NCI-H2196 (cell line): ENCODE measurements around the gene FAM72B.
"Not testable (repeated sequence)": the region's sequence is repeated elsewhere in the genome, so short reads cannot be mapped to it uniquely, and the experiment has no call there.

Source experiments
- DNase-seq: peaks from one replicate; lab custom pipeline; 2025; ENCODE audit not compliant: unreplicated experiment; lab: John Stamatoyannopoulos, UW

The FAM72B gene

GRCh38 chr1:121200985-121201981 lies 17.1 kb upstream of the FAM72B start:
- not testable (repeated sequence) for DNase-seq

GRCh38 chr1:121200232-121200631 lies 16.1 kb upstream of the FAM72B start:
- DNase-seq, result not testable (repeated sequence)

- DNase-seq, result not testable (repeated sequence)
Observed at GRCh38 chr1:121199763-121200162, 15.6 kb upstream of the FAM72B start.

GRCh38 chr1:121197095-121197882 lies 13.1 kb upstream of the FAM72B start:
- DNase-seq, result not testable (repeated sequence)

- not testable (repeated sequence) for DNase-seq
Observed at GRCh38 chr1:121192512-121192911, 8.4 kb upstream of the FAM72B start.

GRCh38 chr1:121187914-121188313 lies 3.8 kb upstream of the FAM72B start:
- not testable (repeated sequence) for DNase-seq

GRCh38 chr1:121186191-121186590 lies 2.1 kb upstream of the FAM72B start:
- DNase-seq, result not testable (repeated sequence)

- DNase-seq, result not testable (repeated sequence)
Observed at GRCh38 chr1:121185140-121185708, 1.1 kb upstream of the FAM72B start.

GRCh38 chr1:121183867-121184266 lies 273 bp downstream of the FAM72B start:
- not testable (repeated sequence) for DNase-seq

- DNase-seq, result not testable (repeated sequence)
Observed at GRCh38 chr1:121178197-121178596, 5.9 kb downstream of the FAM72B start.

- DNase-seq, result not testable (repeated sequence)
Observed at GRCh38 chr1:121176649-121177048, 7.5 kb downstream of the FAM72B start.

GRCh38 chr1:121168152-121168668 lies 15.9 kb downstream of the FAM72B start:
- DNase-seq, result not testable (repeated sequence)

- DNase-seq, result not testable (repeated sequence)
Observed at GRCh38 chr1:121167225-121167738, 16.9 kb downstream of the FAM72B start.

GRCh38 chr1:121165296-121165695 lies 18.8 kb downstream of the FAM72B start:
- not testable (repeated sequence) for DNase-seq

- DNase-seq, result not testable (repeated sequence)
Observed at GRCh38 chr1:121163850-121164757, 20.0 kb downstream of the FAM72B start.

GRCh38 chr1:121161199-121161901 lies 22.8 kb downstream of the FAM72B start:
- DNase-seq, result not testable (repeated sequence)

- not testable (repeated sequence) for DNase-seq
Observed at GRCh38 chr1:121160118-121160517, 24.0 kb downstream of the FAM72B start.

GRCh38 chr1:121157609-121158008 lies 26.5 kb downstream of the FAM72B start:
- DNase-seq, result not testable (repeated sequence)
